DOHH2 (cell line): Measurements from ENCODE around the gene SLC2A10.

Experiments used
- H3F3A ChIP-seq: fragments of 200-600 bp; sonication (generic), shearing (Covaris generic); 2 replicates; pipeline ENCODE4 v1.6.0; 2016; ENCODE audit warnings: antibody characterized with exemption, mild to moderate bottlenecking; ENCODE audit not compliant: control insufficient read depth, insufficient read depth
- H3K27ac ChIP-seq: fragments of 200-600 bp; sonication (generic); 2 replicates; pipeline ENCODE4 v1.5.1; 2014; ENCODE audit warnings: low read depth, mild to moderate bottlenecking, low read length, moderate library complexity
- H3K27me3 ChIP-seq: fragments of 200-600 bp; sonication (generic); 2 replicates; pipeline ENCODE4 v1.6.1; 2014; ENCODE audit warnings: mild to moderate bottlenecking, low read length, mixed read lengths; ENCODE audit not compliant: control insufficient read depth
- H3K36me3 ChIP-seq: fragments of 200-600 bp; sonication (generic); 2 replicates; pipeline ENCODE4 v1.6.1; 2014; ENCODE audit warnings: mild to moderate bottlenecking, low read length, moderate library complexity, mixed read lengths; ENCODE audit not compliant: control insufficient read depth
- H3K4me1 ChIP-seq: fragments of 200-600 bp; sonication (generic); 2 replicates; pipeline ENCODE4 v1.6.1; 2014; ENCODE audit warnings: mild to moderate bottlenecking, low read length, mixed read lengths; ENCODE audit not compliant: control insufficient read depth
- H3K4me2 ChIP-seq: fragments of 200-600 bp; sonication (generic); 2 replicates; pipeline ENCODE4 v1.6.0; 2014; ENCODE audit warnings: mild to moderate bottlenecking, low read length, moderate library complexity
- H3K4me3 ChIP-seq: fragments of 200-600 bp; sonication (generic); 2 replicates; pipeline ENCODE4 v1.5.1; 2014; ENCODE audit warnings: mild to moderate bottlenecking, low read length, mixed read lengths
- H3K79me2 ChIP-seq: fragments of 200-600 bp; sonication (generic); 2 replicates; pipeline ENCODE4 v1.6.1; 2014; ENCODE audit warnings: mild to moderate bottlenecking, low read length, mixed read lengths; ENCODE audit not compliant: control insufficient read depth
- H3K9me2 ChIP-seq: fragments of 200-600 bp; sonication (generic); replicated peaks from 2 replicates; pipeline ENCODE4 v1.6.1; 2014; ENCODE audit warnings: mild to moderate bottlenecking, low read length, mixed read lengths; ENCODE audit not compliant: control insufficient read depth
- H3K9me3 ChIP-seq: fragments of 200-600 bp; sonication (generic); 2 replicates; pipeline ENCODE4 v1.6.1; 2014; ENCODE audit warnings: antibody characterized with exemption, low read length, mixed read lengths; ENCODE audit not compliant: control insufficient read depth, insufficient read depth
- H4K20me1 ChIP-seq: fragments of 200-600 bp; sonication (generic); 2 replicates; pipeline ENCODE4 v1.6.0; 2014; ENCODE audit warnings: low read depth, mild to moderate bottlenecking, antibody characterized with exemption, low read length, moderate library complexity; ENCODE audit not compliant: control insufficient read depth, insufficient read depth
- CTCF ChIP-seq: fragments of 200-600 bp; sonication (generic); IDR thresholded peaks from one replicate; pipeline ENCODE4 v1.5.1; 2014; ENCODE audit warnings: antibody characterized with exemption, mild to moderate bottlenecking, low read depth, low read length; ENCODE audit not compliant: poor library complexity, severe bottlenecking
- EZH2phosphoT487 ChIP-seq: fragments of 200-600 bp; sonication (generic); IDR thresholded peaks from 2 replicates; pipeline ENCODE4 v1.6.1; 2017; ENCODE audit warnings: borderline replicate concordance, mild to moderate bottlenecking, antibody characterized with exemption, low read length, moderate library complexity, mixed read lengths

Gene SLC2A10

GRCh38 chr20:46677608-46678007, 31.8 kb upstream of the SLC2A10 start:
- Histone ChIP-seq H3K79me2 (no peaks in the 10 kb centered on the region), H3K27me3 (no peaks in the 10 kb centered on the region), H4K20me1 (0 out of 2 replicates have a peak, but pooled peaks cover 2% of the 10 kb centered on the region), H3K9me3 (no peaks in the 10 kb centered on the region), H3K4me2 (no peak overlapping the region), H3K4me3 (no peak overlapping the region), H3K36me3 (no peaks in the 10 kb centered on the region), H3K4me1 (peaks cover 5% of the 10 kb centered on the region; the same call in 1 of the 2 replicates), H3F3A (peaks cover 8% of the 10 kb centered on the region), H3K27ac (no peak overlapping the region), H3K9me2 (no peaks in the 10 kb centered on the region)
- TF ChIP-seq CTCF = no peak

- TF ChIP-seq CTCF (no peak), EZH2phosphoT487 (no peak)
- no peaks in the 10 kb centered on the region for H4K20me1 ChIP-seq
- H3K9me3 ChIP-seq = no peaks in the 10 kb centered on the region
- H3K4me1 ChIP-seq = peaks cover 5% of the 10 kb centered on the region; the same call in 1 of the 2 replicates
- no peak overlapping the region for H3K4me3 ChIP-seq
- no peak overlapping the region for H3K27ac ChIP-seq
- H3K79me2 ChIP-seq = peaks cover 2% of the 10 kb centered on the region; the same call in 1 of the 2 replicates
- H3K4me2 ChIP-seq = no peak overlapping the region
- H3K36me3 ChIP-seq = no peaks in the 10 kb centered on the region
- H3F3A ChIP-seq = peaks cover 8% of the 10 kb centered on the region
- no peaks in the 10 kb centered on the region for H3K9me2 ChIP-seq
- H3K27me3 ChIP-seq = no peaks in the 10 kb centered on the region
Measured at GRCh38 chr20:46678516-46678915, 30.9 kb upstream of the SLC2A10 start.

GRCh38 chr20:46680684-46681031, 28.8 kb upstream of the SLC2A10 start:
- no peak for TF ChIP-seq EZH2phosphoT487
- TF ChIP-seq CTCF = no peak
- peaks cover 23% of the 10 kb centered on the region for H3K79me2 ChIP-seq
- no peaks in the 10 kb centered on the region for H3K27me3 ChIP-seq
- H3K4me1 ChIP-seq = peaks cover 5% of the 10 kb centered on the region; the same call in 1 of the 2 replicates
- no peak overlapping the region for H3K4me2 ChIP-seq
- H3K9me3 ChIP-seq = no peaks in the 10 kb centered on the region
- H3F3A ChIP-seq = peaks cover 8% of the 10 kb centered on the region
- H4K20me1 ChIP-seq = peaks cover 1% of the 10 kb centered on the region; the same call in 1 of the 2 replicates
- no peaks in the 10 kb centered on the region for H3K9me2 ChIP-seq
- no peak overlapping the region for H3K27ac ChIP-seq
- H3K4me3 ChIP-seq = no peak overlapping the region
- peaks cover 19% of the 10 kb centered on the region for H3K36me3 ChIP-seq
